Pancreas (tissue), 10 donors: Measurements from ENCODE around the gene RPL32. TPM values are rescaled to one million over a fixed set of nuclear protein-coding genes. Genes with fewer than 3 reads are reported as not detected.

Experiments
- ATAC-seq, 4 donors: fragments of 200-7000 bp; cut with Tn5 transposase; one replicate each; pipeline versions ENCODE4 v1.8.0 to v1.9.1; 2020; ENCODE audit warnings: mild to moderate bottlenecking in 4 of 4, moderate library complexity in 4 of 4
- DNase-seq, 6 donors: peaks; one replicate each; pipeline ENCODE4 v3.0.0-alpha.2; 2020
- FAIRE-seq: peaks from 2 replicates; lab custom pipeline; 2012; peaks lifted over from hg19 to GRCh38; lab: Jason Lieb, UNC
- H3K27ac ChIP-seq, 4 donors: fragments of 200-600 bp; sonication (generic); 1 replicate in 3 of 4; 2 replicates in 1 of 4; pipeline versions ENCODE4 v1.5.0 to v1.8.0; 2020
- H3K27me3 ChIP-seq, 4 donors: fragments of 200-600 bp; one replicate each; pipeline ENCODE4 v1.8.0; 2021
- H3K36me3 ChIP-seq, 3 donors: fragments of 200-600 bp; sonication (generic) in 1 of 3; one replicate each; pipeline versions ENCODE4 v1.5.0 to v1.8.0; 2020 to 2021
- H3K4me1 ChIP-seq, 3 donors: fragments of 200-600 bp; one replicate each; pipeline ENCODE4 v1.8.0; 2021
- H3K4me3 ChIP-seq, 4 donors: fragments of 200-600 bp; sonication (generic) in 2 of 4; one replicate each; pipeline versions ENCODE4 v1.5.0 to v1.8.0; 2020 to 2021
- H3K9me3 ChIP-seq, 4 donors: fragments of 200-600 bp; one replicate each; pipeline ENCODE4 v1.8.0; 2021
- CTCF ChIP-seq, 4 donors: fragments of 200-600 bp; sonication (generic) in 3 of 4; IDR thresholded peaks; one replicate each; pipeline versions ENCODE4 v1.5.0 to v1.8.0; 2021; ENCODE audit warnings: antibody characterized with exemption in 4 of 4
- WGBS, 2 donors: extraction: QIAGEN DNeasy Blood & Tissue Kit; methylation state at CpG; one replicate each; pipeline ENCODE4 v1.1.7; 2013; 5-methylcytosine and 5-hydroxymethylcytosine counted together
- intact Hi-C, 3 donors: fragments of 100-400 bp; cut with DNase I; formaldehyde crosslinking; loops; one replicate each; pipeline versions ENCODE4 v1.11.1 to v1.14.2; 2022
- polyA plus RNA-seq, 2 donors: library from polyadenylated mRNA; stranded (reverse); fragments of 200-250 nt; gene quantifications; one replicate each; pipeline ENCODE4 v1.2.3, GENCODE V29; 2013
- total RNA-seq, 6 donors: library from RNA; stranded (reverse); fragmentation: NEBNext Ultra II Directional in 4 of 6; extraction: Animal tissue kit (Norgen Biotek cat#: 25700) in 4 of 6; gene quantifications; one replicate each; pipeline versions ENCODE4 v1.2.1 to v1.2.4, GENCODE V29; 2021 to 2023
- donor health status: healthy with polysubstance abuse.
- donor health status: DM: no; HTN: no; CAD: no; lungs with moderate emphysema.
- donor health status: DM: no; HTN: no; CAD: no.
- donor health status: control.
- donor health status: control.
- donor health status: Bipolar disorder and iron deficiency.
- donor health status: DM: yes; HTN: yes; CAD: no.
- donor health status: DM: no; HTN: no; CAD: no.
- donor health status: DM: no; HTN: no; CAD: no.
- donor health status: DM: yes; HTN: yes; CAD: no.

RPL32 gene
- total and polyA plus RNA-seq, 8 donors: 931 to 1,793 (median 1,293) TPM

GRCh38 chr3:12810013-12810780 lies 31.2 kb downstream of the RPL32 start:
- no peaks in the 10 kb centered on the region for H3K4me1 ChIP-seq
- peak overlapping the region; percentile 23 to 65 (median 27) for H3K27ac ChIP-seq
- intact Hi-C loops: no loop called here
- no peaks in the 10 kb centered on the region for H3K36me3 ChIP-seq
- peak overlapping the region; percentile 34 to 53 (median 46) for H3K4me3 ChIP-seq
- H3K27me3 ChIP-seq: no peaks in the 10 kb centered on the region
- no peak for FAIRE-seq
- no peaks in the 10 kb centered on the region for H3K9me3 ChIP-seq
- WGBS, 2 donors: 1 to 2% methylated on average over 46 to 50 of the region's 50 CpGs
- peak; percentile 92 to 99 (median 98) for DNase-seq
- peak; percentile 98 to 100 (median 99) for ATAC-seq
- peak; percentile 48 to 87 (median 61) for TF ChIP-seq CTCF (IDR thresholded peaks at IDR 0.05)

GRCh38 chr3:12809435-12809834 lies 31.9 kb downstream of the RPL32 start:
- FAIRE-seq (no peak), ATAC-seq (no peak), DNase-seq (no peak)
- no peak for TF ChIP-seq CTCF (IDR thresholded peaks at IDR 0.05)
- peak overlapping the region; percentile 34 to 53 (median 46) for H3K4me3 ChIP-seq
- H3K27ac ChIP-seq: peak overlapping the region in 3 of 4 donors; percentile 23 to 65 (median 24)
- no peaks in the 10 kb centered on the region for H3K9me3 ChIP-seq
- H3K27me3 ChIP-seq: no peaks in the 10 kb centered on the region
- H3K36me3 ChIP-seq: no peaks in the 10 kb centered on the region
- H3K4me1 ChIP-seq: no peaks in the 10 kb centered on the region
- intact Hi-C loops: no loop called here
- WGBS, 2 donors: 91 to 97% methylated on average over 5 of the region's 5 CpGs

GRCh38 chr3:12809001-12809400 lies 32.4 kb downstream of the RPL32 start:
- intact Hi-C loops: no loop called here
- WGBS, 2 donors: 93 to 100% methylated on average over 3 of the region's 3 CpGs
- no peak for ATAC-seq
- Histone ChIP-seq H3K27me3 (no peaks in the 10 kb centered on the region), H3K9me3 (no peaks in the 10 kb centered on the region), H3K4me3 (no peak overlapping the region), H3K4me1 (no peaks in the 10 kb centered on the region), H3K27ac (no peak overlapping the region), H3K36me3 (no peaks in the 10 kb centered on the region)
- no peak for TF ChIP-seq CTCF (IDR thresholded peaks at IDR 0.05)
- no peak for DNase-seq
- FAIRE-seq: no peak

- no peak for TF ChIP-seq CTCF (IDR thresholded peaks at IDR 0.05)
- no peaks in the 10 kb centered on the region for H3K9me3 ChIP-seq
- H3K4me3 ChIP-seq: no peak overlapping the region
- no peak for ATAC-seq
- no peaks in the 10 kb centered on the region for H3K36me3 ChIP-seq
- intact Hi-C loops: no loop called here
- no peak for DNase-seq
- H3K27ac ChIP-seq: no peak overlapping the region
- WGBS, 2 donors: 62 to 72% methylated on average over 2 of the region's 2 CpGs
- no peak for FAIRE-seq
- no peaks in the 10 kb centered on the region for H3K4me1 ChIP-seq
- H3K27me3 ChIP-seq: no peaks in the 10 kb centered on the region
Measured at GRCh38 chr3:12808587-12808986, 32.8 kb downstream of the RPL32 start.
